Ovary (tissue), 3 donors: ENCODE results near the gene ASRGL1.

ENCODE experiments used
- EP300 ChIP-seq: sonication (generic); formaldehyde crosslinking; IDR thresholded peaks from one replicate; pipeline ENCODE4 v1.6.1; 2017; ENCODE audit warnings: antibody characterized with exemption
- POLR2A ChIP-seq: fragments of 450-650 bp; IDR thresholded peaks from one replicate; pipeline ENCODE4 v1.6.1; 2017; ENCODE audit warnings: antibody characterized with exemption, mild to moderate bottlenecking, moderate library complexity
- TF ChIP-seq, protein P1 (sequence below), 3 donors: fragments of 450-650 bp in 2 of 3; fragments of 200-600 bp in 1 of 3; IDR thresholded peaks; one replicate each; pipeline versions ENCODE4 v1.5.1 to v1.8.0; 2016 to 2022; ENCODE audit warnings: antibody characterized with exemption in 3 of 3, mild to moderate bottlenecking in 1 of 3
- donor health status: DM: no; HTN: no; CAD: no.

GRCh38 chr11:62395885-62396551 is 58.8 kb downstream of the ASRGL1 start:
- TF ChIP-seq POLR2A = no peak
- TF ChIP-seq, protein P1, sequence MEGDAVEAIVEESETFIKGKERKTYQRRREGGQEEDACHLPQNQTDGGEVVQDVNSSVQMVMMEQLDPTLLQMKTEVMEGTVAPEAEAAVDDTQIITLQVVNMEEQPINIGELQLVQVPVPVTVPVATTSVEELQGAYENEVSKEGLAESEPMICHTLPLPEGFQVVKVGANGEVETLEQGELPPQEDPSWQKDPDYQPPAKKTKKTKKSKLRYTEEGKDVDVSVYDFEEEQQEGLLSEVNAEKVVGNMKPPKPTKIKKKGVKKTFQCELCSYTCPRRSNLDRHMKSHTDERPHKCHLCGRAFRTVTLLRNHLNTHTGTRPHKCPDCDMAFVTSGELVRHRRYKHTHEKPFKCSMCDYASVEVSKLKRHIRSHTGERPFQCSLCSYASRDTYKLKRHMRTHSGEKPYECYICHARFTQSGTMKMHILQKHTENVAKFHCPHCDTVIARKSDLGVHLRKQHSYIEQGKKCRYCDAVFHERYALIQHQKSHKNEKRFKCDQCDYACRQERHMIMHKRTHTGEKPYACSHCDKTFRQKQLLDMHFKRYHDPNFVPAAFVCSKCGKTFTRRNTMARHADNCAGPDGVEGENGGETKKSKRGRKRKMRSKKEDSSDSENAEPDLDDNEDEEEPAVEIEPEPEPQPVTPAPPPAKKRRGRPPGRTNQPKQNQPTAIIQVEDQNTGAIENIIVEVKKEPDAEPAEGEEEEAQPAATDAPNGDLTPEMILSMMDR (IDR thresholded peaks at IDR 0.05) = no peak
- TF ChIP-seq EP300 = no peak
